GM12878 (cell line): ENCODE measurements around the gene KLHL1. TPM values are rescaled to one million over a fixed set of nuclear protein-coding genes. Genes with fewer than 3 reads are reported as not detected.

Source experiments
- ATAC-seq: fragments of 200-7000 bp; cut with Tn5 transposase; 3 replicates; pipeline ENCODE4 v1.9.1; 2020; ENCODE audit warnings: mild to moderate bottlenecking, moderate library complexity
- BruUV-seq: library from RNA; stranded (reverse); fragments of 400-500 nt; replicated peaks from 2 replicates; lab custom pipeline; 2021; lab: Mats Ljungman, UMichigan
- CTCF ChIA-PET: fragments of 300-600 bp; sonication (Branson Sonifier 250); formaldehyde crosslinking; extraction: SDS; loops from one replicate; lab custom pipeline; 2021; ENCODE audit warnings: inconsistent platforms; lab: Yijun Ruan, JAX
- POLR2A ChIA-PET: fragments of 350-600 bp; formaldehyde crosslinking; extraction: SDS; loops from one replicate; lab custom pipeline; 2021; ENCODE audit warnings: inconsistent platforms; lab: Charles Lee
- RAD21 ChIA-PET: fragments of 300-600 bp; sonication (Branson Sonifier 250); formaldehyde crosslinking; loops from one replicate; lab custom pipeline; 2023; ENCODE audit warnings: antibody characterized with exemption; ENCODE audit not compliant: unreplicated experiment; lab: Charles Lee
- SMC1A ChIA-PET: fragments of 300-600 bp; sonication (Branson Sonifier 250); formaldehyde crosslinking; loops from one replicate; lab custom pipeline; 2023; ENCODE audit not compliant: unreplicated experiment, uncharacterized antibody; lab: Charles Lee
- DNase-seq: peaks from one replicate; pipeline ENCODE4 v3.0.0-alpha.2; 2011; ENCODE audit warnings: low read depth, low spot score
- FAIRE-seq: peaks from 3 replicates; lab custom pipeline; 2011; peaks lifted over from hg19 to GRCh38; lab: Jason Lieb, UNC
- H2AFZ ChIP-seq: 2 replicates; pipeline ENCODE4 v1.6.0; 2011; ENCODE audit warnings: low read depth, low read length, control low read depth; ENCODE audit not compliant: control insufficient read depth
- H3K27ac ChIP-seq: 2 replicates; pipeline ENCODE4 v1.5.1; 2011; ENCODE audit warnings: control low read depth; ENCODE audit not compliant: control insufficient read depth, insufficient read depth
- H3K27me3 ChIP-seq, 2 experiments: replicated peaks in 1 of 2; 2 replicates each; pipeline versions ENCODE4 v1.6.0 to v1.6.1; 2011; ENCODE audit warnings: low read length in 1 of 2; ENCODE audit not compliant: control insufficient read depth in 2 of 2, insufficient read depth in 2 of 2
- H3K36me3 ChIP-seq, 2 experiments: 2 replicates each; pipeline ENCODE4 v1.5.1; 2011; ENCODE audit warnings: low read length in 1 of 2; ENCODE audit not compliant: control insufficient read depth in 2 of 2, insufficient read depth in 2 of 2
- H3K4me1 ChIP-seq: 2 replicates; pipeline ENCODE4 v1.6.1; 2011; ENCODE audit warnings: mild to moderate bottlenecking, low read length, moderate library complexity, mixed read lengths; ENCODE audit not compliant: control insufficient read depth, insufficient read depth
- H3K4me2 ChIP-seq: 2 replicates; pipeline ENCODE4 v1.6.0; 2011; ENCODE audit warnings: control low read depth; ENCODE audit not compliant: control insufficient read depth, insufficient read depth
- H3K4me3 ChIP-seq: fragments of 200-600 bp; sonication (generic); 2 replicates; pipeline ENCODE4 v1.5.1; 2016
- H3K79me2 ChIP-seq: 2 replicates; pipeline ENCODE4 v1.6.0; 2011; ENCODE audit warnings: low read length; ENCODE audit not compliant: control insufficient read depth, insufficient read depth
- H3K9ac ChIP-seq: 2 replicates; pipeline ENCODE4 v1.8.0; 2011; ENCODE audit warnings: low read length, control low read depth, mixed read lengths; ENCODE audit not compliant: control insufficient read depth, insufficient read depth
- H3K9me3 ChIP-seq: replicated peaks from 3 replicates; pipeline ENCODE4 v1.5.1; 2011; ENCODE audit warnings: mild to moderate bottlenecking, low read length; ENCODE audit not compliant: control insufficient read depth, insufficient read depth
- H4K20me1 ChIP-seq: 2 replicates; pipeline ENCODE4 v1.6.0; 2011; ENCODE audit not compliant: control insufficient read depth, insufficient read depth
- GATAD2B ChIP-seq: fragments of 450-650 bp; conservative IDR thresholded peaks from 2 replicates; pipeline ENCODE4 v1.6.1; 2017; ENCODE audit warnings: low read depth, mild to moderate bottlenecking, moderate library complexity
- MYC ChIP-seq: IDR thresholded peaks from 2 replicates; pipeline ENCODE4 v1.6.1; 2011; ENCODE audit warnings: mild to moderate bottlenecking, low read length, moderate library complexity, inconsistent platforms; ENCODE audit not compliant: insufficient read depth, insufficient replicate concordance, insufficient read length, severe bottlenecking
- RBBP5 ChIP-seq: fragments of 200-600 bp; sonication (generic); conservative IDR thresholded peaks from 2 replicates; pipeline ENCODE4 v1.6.1; 2016
- STAT1 ChIP-seq: fragments of 450-650 bp; conservative IDR thresholded peaks from 2 replicates; pipeline ENCODE4 v1.6.1; 2014; ENCODE audit warnings: antibody characterized with exemption, mild to moderate bottlenecking
- SUPT20H ChIP-seq: IDR thresholded peaks from 2 replicates; pipeline ENCODE4 v1.6.1; 2011; ENCODE audit warnings: low read depth, mild to moderate bottlenecking, low read length, moderate library complexity, borderline replicate concordance; ENCODE audit not compliant: control insufficient read depth
- TAF1 ChIP-seq: IDR thresholded peaks from 2 replicates; pipeline ENCODE4 v1.6.1; 2011; ENCODE audit warnings: mild to moderate bottlenecking, low read depth, low read length, borderline replicate concordance
- YBX1 ChIP-seq: fragments of 450-650 bp; IDR thresholded peaks from 2 replicates; pipeline ENCODE4 v1.6.1; 2016; ENCODE audit warnings: antibody characterized with exemption
- ZZZ3 ChIP-seq: IDR thresholded peaks from 2 replicates; pipeline ENCODE4 v1.6.1; 2011; ENCODE audit warnings: low read depth; ENCODE audit not compliant: control insufficient read depth, insufficient read length
- WGBS: methylation state at CpG from one replicate; pipeline ENCODE4 v1.1.6; 2016; ENCODE audit warnings: low lambda C conversion rate; ENCODE audit not compliant: insufficient replicate concordance, insufficient coverage; ENCODE audit errors: missing lambda C conversion rate; 5-methylcytosine and 5-hydroxymethylcytosine counted together
- in situ Hi-C: fragments of 300-500 bp; cut with MboI; formaldehyde crosslinking; loops from 9 replicates; pipeline ENCODE4 v1.14.3; 2018; ENCODE audit warnings: mixed read lengths
- intact Hi-C: fragments of 100-400 bp; cut with micrococcal nuclease; formaldehyde crosslinking; loops from one replicate; pipeline ENCODE4 v1.14.2; 2022; ENCODE audit not compliant: unreplicated experiment
- polyA plus RNA-seq, 11 experiments: library from polyadenylated mRNA; depleted of rRNA in 4 of 11; unstranded in 6 of 11; stranded (reverse) in 5 of 11; fragments of >200 nt; fragmentation: Nextera tagmentation in 4 of 11; fragmentation: Illumina TruSeq in 1 of 11; extraction: Ambion mirVana in 4 of 11; extraction: Trizol in 1 of 11; gene quantifications; 1 replicate in 1 of 11; 2 replicates in 10 of 11; pipeline versions ENCODE4 v1.2.1 to v1.2.3, GENCODE V29; 2011 to 2016; ENCODE audit warnings: inconsistent platforms in 2 of 11, missing spikeins in 2 of 11, low read depth in 1 of 11
- total RNA-seq, 4 experiments: library from RNA; depleted of rRNA in 3 of 4; stranded (reverse); fragments of >200 nt in 3 of 4; fragmentation: Illumina TruSeq in 1 of 4; extraction: Trizol in 1 of 4; gene quantifications; 2 replicates each; pipeline versions ENCODE4 v1.2.1 to v1.2.3, GENCODE V29; 2013 to 2021
- TF ChIP-seq, protein P1 (sequence below): fragments of 150-350 bp; IDR thresholded peaks from 2 replicates; pipeline ENCODE4 v1.6.1; 2016; ENCODE audit warnings: low read depth, low read length

Gene KLHL1
- total and polyA plus RNA-seq, 10 of the 15 experiments (the other 5 are each of a cell fraction or from before 2014, with no cell fraction given) = 0.02 to 0.13 (median 0.05) TPM; not detected in 2

DNA sequence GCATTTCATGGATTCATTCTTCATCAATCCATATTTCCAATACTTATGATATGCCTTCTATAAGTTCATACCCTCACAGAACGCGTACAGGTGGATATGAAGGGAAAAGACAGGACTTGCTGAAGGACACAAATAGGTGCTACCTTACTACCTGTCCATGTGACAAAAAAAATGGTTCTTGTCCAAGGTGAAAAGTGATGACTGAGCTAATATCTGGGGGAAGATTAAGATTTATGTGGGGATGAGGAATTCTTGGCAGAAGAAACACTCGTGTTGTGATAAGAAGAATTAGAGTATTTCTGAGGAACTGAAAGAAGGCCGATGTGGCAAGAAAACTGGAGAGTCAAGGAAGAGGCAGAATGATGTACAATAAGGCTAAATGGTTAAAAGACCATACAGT lies 357.0 kb downstream of the KLHL1 start:
- Histone ChIP-seq H4K20me1 (no peaks in the 10 kb centered on the region), H2AFZ (no peak overlapping the region), H3K4me1 (no peaks in the 10 kb centered on the region), H3K4me2 (no peak overlapping the region), H3K27me3 (no peaks in the 10 kb centered on the region), H3K79me2 (no peaks in the 10 kb centered on the region), H3K9ac (no peak overlapping the region), H3K4me3 (no peak overlapping the region), H3K9me3 (no peaks in the 10 kb centered on the region), H3K27ac (no peak overlapping the region), H3K36me3 (no peaks in the 10 kb centered on the region)
- no peak for FAIRE-seq
- no TSS peak for BruUV-seq
- intact Hi-C loops (no loop called here), in situ Hi-C loops (no loop called here)
- TF ChIP-seq RBBP5 (no peak), ZZZ3 (no peak), YBX1 (no peak), GATAD2B (no peak), STAT1 (no peak), MYC (no peak), TAF1 (no peak), SUPT20H (no peak)
- TF ChIP-seq, protein P1, sequence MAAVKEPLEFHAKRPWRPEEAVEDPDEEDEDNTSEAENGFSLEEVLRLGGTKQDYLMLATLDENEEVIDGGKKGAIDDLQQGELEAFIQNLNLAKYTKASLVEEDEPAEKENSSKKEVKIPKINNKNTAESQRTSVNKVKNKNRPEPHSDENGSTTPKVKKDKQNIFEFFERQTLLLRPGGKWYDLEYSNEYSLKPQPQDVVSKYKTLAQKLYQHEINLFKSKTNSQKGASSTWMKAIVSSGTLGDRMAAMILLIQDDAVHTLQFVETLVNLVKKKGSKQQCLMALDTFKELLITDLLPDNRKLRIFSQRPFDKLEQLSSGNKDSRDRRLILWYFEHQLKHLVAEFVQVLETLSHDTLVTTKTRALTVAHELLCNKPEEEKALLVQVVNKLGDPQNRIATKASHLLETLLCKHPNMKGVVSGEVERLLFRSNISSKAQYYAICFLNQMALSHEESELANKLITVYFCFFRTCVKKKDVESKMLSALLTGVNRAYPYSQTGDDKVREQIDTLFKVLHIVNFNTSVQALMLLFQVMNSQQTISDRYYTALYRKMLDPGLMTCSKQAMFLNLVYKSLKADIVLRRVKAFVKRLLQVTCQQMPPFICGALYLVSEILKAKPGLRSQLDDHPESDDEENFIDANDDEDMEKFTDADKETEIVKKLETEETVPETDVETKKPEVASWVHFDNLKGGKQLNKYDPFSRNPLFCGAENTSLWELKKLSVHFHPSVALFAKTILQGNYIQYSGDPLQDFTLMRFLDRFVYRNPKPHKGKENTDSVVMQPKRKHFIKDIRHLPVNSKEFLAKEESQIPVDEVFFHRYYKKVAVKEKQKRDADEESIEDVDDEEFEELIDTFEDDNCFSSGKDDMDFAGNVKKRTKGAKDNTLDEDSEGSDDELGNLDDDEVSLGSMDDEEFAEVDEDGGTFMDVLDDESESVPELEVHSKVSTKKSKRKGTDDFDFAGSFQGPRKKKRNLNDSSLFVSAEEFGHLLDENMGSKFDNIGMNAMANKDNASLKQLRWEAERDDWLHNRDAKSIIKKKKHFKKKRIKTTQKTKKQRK = no peak
- DNase-seq = no peak
- RAD21 ChIA-PET = no interaction called here
- CTCF ChIA-PET = no interaction called here
- POLR2A ChIA-PET = interaction anchor here (0.6 kb wide), 1 partner anchor 66 kb away, joined by 5 read pairs; no protein-coding TSS in a partner anchor
- SMC1A ChIA-PET = no interaction called here
- no peak for ATAC-seq
- 16% methylated on average over 4 of the region's 4 CpGs for WGBS
